Breast epithelium (tissue), 3 donors: Measurements from ENCODE around the gene NUBPL.
"Not testable (repeated sequence)": the region's sequence is repeated elsewhere in the genome, so short reads cannot be mapped to it uniquely, and the experiment has no call there.

Experiments used
- CTCF ChIP-seq, 3 donors: fragments of 450-650 bp; IDR thresholded peaks; one replicate each; pipeline ENCODE4 v1.5.1; 2016 to 2017; ENCODE audit warnings: antibody characterized with exemption in 3 of 3, mild to moderate bottlenecking in 3 of 3, moderate library complexity in 3 of 3
- POLR2AphosphoS5 ChIP-seq, 3 donors: sonication (generic); formaldehyde crosslinking; IDR thresholded peaks; one replicate each; pipeline ENCODE4 v1.6.1; 2017; ENCODE audit warnings: antibody characterized with exemption in 3 of 3

GRCh38 chr14:31751047-31751446, 189.8 kb downstream of the NUBPL start:
- TF ChIP-seq POLR2AphosphoS5, CTCF (IDR thresholded peaks at IDR 0.05): not testable (repeated sequence)
